ENCODE results near the gene MYH3.

MYH3 gene

GRCh38 chr17:10648956-10649355 is 8.2 kb downstream of the MYH3 start:
- DNase-seq: no peak

- DNase-seq: no peak
Measured at GRCh38 chr17:10648381-10648780, 8.7 kb downstream of the MYH3 start.

- no peak for DNase-seq
Measured at GRCh38 chr17:10646392-10646990, 10.6 kb downstream of the MYH3 start.

- DNase-seq: no peak
Measured at GRCh38 chr17:10640475-10640874, 16.6 kb downstream of the MYH3 start.

GRCh38 chr17:10638151-10638550 is 19.0 kb downstream of the MYH3 start:
- no peak for DNase-seq

DNA sequence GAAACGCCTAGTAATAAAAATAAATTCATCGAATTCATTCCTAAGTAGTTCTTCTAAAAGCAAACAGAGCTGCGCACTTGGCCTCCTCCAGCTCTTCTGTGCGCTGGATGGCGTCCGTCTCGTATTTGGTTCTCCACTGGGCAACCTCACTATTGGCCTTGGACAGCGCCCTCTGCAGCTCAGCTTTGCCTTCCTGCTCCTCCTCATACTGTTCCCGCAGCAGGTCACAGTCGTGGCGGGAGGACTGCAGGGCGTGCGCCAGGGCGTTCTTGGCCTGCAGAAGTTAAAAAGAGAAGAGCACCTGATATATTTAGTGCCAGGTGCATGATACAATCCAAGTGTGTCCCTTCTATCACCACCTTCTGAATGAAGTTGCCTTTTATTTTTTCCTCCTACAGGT is 21.8 kb downstream of the MYH3 start:
- DNase-seq: no peak

GRCh38 chr17:10633738-10634379 is 23.2 kb downstream of the MYH3 start:
- no peak for DNase-seq

DNA sequence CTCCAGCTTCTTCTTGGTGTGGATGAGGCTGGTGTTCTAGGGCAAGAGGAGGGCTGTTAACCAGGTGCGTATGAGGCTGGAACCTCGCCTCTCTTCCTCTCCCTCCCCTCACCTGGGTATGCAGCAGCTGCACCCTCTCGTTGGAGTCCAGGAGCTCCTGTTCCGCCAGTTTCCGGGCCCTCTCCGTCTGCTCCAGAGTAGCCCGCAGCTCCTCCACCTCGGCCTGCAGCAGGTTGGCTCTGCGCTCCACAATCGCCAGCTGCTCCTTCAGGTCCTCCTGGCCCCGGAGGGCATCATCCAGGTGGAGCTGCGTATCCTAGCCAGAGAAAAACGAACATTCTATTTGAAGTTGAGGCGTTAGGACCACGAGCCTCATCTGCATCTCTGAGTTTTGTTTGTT is 25.4 kb downstream of the MYH3 start:
- DNase-seq: no peak

GRCh38 chr17:10631048-10631700 is 25.9 kb downstream of the MYH3 start:
- no peak for DNase-seq

- no peak for DNase-seq
Measured at GRCh38 chr17:10629706-10630105, 27.4 kb downstream of the MYH3 start.

GRCh38 chr17:10628756-10629155 is 28.4 kb downstream of the MYH3 start:
- no peak for DNase-seq

DNA sequence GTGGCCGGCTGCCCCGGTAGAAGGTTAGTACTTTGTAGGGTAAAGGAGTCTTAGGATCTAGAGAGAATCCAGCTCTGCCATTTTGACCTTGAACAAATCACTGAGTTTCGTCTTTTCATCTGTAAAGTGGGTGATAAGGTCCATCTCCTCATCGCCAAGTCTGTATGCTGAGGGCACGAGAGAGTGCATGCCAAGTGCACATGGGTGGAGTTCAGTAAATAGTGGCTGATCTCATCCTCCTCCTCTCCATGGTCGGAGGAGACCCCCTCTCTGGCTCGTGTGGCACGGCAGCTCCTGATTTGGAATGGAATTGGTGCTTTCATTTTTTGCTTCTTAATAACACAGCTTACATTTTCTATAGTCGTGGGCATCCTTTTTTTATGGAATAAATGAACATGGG is 30.7 kb downstream of the MYH3 start:
- DNase-seq: no peak

- no peak for DNase-seq
Measured at GRCh38 chr17:10624969-10625368, 32.1 kb downstream of the MYH3 start.

DNA sequence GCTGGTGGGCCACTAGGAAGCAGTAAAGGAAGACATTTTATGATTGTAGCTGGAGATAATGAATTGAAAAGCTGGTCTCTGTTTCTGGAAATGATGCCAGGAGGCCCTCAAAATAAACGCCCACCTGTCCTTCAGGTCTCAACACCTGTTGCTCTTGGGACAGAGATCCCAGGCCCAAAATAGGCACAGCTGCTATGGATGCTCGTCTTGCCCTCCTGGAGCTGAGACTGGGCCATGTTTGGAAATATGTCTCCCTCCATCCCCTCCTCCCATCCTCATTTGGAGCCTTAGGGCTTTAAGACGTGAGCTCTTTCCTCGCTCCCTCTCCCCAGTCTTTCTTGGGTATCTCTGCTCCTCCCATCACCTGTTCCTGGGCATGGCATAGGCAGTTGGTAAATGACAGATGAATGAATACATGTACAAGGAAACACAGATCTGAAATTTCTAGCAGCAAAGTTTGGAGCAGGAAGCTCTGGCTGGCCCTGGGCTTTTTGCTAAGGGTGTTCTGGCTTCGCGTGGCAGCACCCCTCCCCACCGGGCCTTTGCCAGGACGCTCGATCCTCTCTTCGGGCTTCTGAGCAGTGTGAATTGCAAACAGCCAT is 33.3 kb downstream of the MYH3 start:
- no peak for DNase-seq

DNA sequence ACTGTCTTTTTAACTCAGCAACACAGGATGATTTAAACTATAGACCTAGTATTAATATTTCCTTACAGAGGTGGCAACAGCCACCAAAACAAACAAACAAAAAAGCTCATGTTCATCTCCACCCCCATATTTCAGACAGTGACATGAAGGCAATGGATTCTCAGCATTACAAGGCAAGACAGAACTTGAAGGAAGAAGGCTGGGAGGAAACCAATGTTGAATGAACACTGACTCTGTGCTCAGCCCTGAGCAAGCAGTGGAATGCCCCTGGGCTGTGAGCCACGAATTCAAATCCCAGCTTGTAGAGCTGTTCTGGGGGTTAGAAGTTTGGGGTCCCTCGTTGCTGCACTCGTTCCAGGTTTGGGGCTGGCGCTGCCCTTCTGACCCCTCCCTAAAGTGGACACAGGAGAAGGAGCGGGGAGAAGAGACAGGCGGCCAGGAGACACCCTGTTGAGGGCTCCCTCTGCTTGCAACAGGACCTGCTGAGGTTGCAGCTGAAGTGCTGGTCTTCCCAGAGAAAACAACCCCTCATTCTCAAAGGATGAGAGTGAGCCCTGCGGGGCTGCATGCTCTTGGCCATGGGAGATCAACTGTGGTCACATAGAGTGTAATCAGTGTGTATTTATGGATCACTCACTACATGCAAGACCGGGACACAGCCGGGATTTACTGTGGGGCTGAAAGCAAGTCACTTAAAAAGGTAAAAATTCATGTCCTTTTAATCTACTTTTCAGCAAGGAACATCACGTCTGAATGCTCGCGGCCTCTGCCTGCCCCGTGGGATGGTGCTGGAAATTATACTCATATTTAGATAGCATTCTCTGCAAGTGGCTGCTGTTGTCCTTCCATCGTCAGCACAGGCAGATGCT is 34.3 kb downstream of the MYH3 start:
- DNase-seq: no peak

GRCh38 chr17:10621397-10621796 is 35.7 kb downstream of the MYH3 start:
- DNase-seq: no peak

- no peak for DNase-seq
Measured at GRCh38 chr17:10620823-10621222, 36.3 kb downstream of the MYH3 start.

- DNase-seq: no peak
Measured at GRCh38 chr17:10618202-10618635, 38.9 kb downstream of the MYH3 start.

GRCh38 chr17:10617120-10617505 is 40.0 kb downstream of the MYH3 start:
- DNase-seq: no peak

DNA sequence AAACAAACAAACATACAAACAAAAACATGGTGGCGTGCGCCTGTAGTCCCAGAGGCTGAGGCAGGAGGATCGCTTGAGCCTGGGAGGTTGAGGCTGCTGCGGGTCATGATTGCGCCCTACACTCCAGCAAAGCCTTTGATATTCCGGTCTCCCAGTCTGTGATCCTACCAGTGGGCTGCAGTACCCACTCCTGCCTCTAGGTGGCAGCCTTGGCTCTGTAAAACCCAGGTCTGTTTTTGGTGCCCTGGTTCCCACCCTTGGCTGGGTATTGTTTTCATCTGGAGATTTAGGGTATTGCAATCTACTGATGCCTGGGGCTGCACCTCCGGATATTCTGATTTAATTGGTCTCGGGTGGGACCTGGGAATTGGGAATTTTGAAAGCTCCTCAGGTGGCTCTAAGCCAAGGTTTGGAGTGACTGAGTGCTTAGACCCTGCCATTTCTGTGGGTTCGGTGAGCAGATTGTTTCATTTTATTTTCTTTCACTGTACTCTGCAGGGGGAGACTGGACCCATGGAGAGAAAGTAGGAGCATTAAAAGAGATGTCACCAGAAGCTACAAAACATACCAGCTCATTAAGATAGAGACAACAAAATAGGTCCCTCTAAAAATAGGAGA is 40.5 kb downstream of the MYH3 start:
- DNase-seq: no peak

GRCh38 chr17:10614536-10615155 is 42.5 kb downstream of the MYH3 start:
- no peak for DNase-seq

Data from NCI-H187 (cell line).